SU-DHL-6 (cell line): ENCODE results near the gene GOLGA6C.

ENCODE experiments used
- EZH2phosphoT487 ChIP-seq: fragments of 200-600 bp; sonication (generic), shearing (Covaris generic); conservative IDR thresholded peaks from 2 replicates; pipeline ENCODE4 v1.6.1; 2018; ENCODE audit warnings: mild to moderate bottlenecking, antibody characterized with exemption, low read length, moderate library complexity, mixed read lengths
- TF ChIP-seq, protein P1 (sequence below): fragments of 200-600 bp; sonication (generic); IDR thresholded peaks from one replicate; pipeline ENCODE4 v1.5.1; 2017; ENCODE audit warnings: antibody characterized with exemption, mild to moderate bottlenecking, low read length, moderate library complexity; ENCODE audit not compliant: insufficient read depth, poor library complexity, severe bottlenecking

DNA sequence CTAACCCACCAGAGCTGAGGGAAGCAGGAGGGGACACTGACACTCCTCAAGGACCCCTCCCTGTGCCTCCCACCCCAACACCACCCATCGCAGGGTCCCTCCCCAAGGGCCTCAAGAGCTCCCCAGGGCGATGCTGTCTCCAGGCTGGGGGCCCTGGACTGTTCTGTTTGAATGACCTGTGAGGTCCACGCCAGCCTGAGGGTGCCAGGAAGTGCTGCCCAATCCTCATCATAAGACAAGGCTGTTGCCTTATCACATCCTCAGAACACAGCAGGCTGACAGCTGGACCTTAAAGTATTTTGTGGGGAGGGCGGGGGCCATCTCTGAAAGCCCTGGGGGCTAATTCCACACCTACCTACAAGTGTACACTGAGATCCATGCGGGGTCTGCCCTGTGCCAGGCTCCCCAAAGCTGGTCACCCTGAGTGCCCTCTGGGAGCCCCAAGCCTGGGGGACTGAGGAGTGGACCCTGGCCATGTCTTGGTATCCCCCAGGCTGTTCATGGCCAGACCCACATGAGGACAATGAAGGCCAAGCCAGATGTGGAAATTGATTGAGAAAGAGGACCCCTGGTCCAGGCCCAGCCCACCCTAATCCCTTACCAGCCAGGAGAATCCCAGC, 23.8 kb upstream of the GOLGA6C start:
- TF ChIP-seq, protein P1, sequence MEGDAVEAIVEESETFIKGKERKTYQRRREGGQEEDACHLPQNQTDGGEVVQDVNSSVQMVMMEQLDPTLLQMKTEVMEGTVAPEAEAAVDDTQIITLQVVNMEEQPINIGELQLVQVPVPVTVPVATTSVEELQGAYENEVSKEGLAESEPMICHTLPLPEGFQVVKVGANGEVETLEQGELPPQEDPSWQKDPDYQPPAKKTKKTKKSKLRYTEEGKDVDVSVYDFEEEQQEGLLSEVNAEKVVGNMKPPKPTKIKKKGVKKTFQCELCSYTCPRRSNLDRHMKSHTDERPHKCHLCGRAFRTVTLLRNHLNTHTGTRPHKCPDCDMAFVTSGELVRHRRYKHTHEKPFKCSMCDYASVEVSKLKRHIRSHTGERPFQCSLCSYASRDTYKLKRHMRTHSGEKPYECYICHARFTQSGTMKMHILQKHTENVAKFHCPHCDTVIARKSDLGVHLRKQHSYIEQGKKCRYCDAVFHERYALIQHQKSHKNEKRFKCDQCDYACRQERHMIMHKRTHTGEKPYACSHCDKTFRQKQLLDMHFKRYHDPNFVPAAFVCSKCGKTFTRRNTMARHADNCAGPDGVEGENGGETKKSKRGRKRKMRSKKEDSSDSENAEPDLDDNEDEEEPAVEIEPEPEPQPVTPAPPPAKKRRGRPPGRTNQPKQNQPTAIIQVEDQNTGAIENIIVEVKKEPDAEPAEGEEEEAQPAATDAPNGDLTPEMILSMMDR = no peak
- no peak for TF ChIP-seq EZH2phosphoT487
